Measurements from ENCODE around the gene LRRC49.
"Not testable (repeated sequence)": the region's sequence is repeated elsewhere in the genome, so short reads cannot be mapped to it uniquely, and the experiment has no call there.

The LRRC49 gene

DNA sequence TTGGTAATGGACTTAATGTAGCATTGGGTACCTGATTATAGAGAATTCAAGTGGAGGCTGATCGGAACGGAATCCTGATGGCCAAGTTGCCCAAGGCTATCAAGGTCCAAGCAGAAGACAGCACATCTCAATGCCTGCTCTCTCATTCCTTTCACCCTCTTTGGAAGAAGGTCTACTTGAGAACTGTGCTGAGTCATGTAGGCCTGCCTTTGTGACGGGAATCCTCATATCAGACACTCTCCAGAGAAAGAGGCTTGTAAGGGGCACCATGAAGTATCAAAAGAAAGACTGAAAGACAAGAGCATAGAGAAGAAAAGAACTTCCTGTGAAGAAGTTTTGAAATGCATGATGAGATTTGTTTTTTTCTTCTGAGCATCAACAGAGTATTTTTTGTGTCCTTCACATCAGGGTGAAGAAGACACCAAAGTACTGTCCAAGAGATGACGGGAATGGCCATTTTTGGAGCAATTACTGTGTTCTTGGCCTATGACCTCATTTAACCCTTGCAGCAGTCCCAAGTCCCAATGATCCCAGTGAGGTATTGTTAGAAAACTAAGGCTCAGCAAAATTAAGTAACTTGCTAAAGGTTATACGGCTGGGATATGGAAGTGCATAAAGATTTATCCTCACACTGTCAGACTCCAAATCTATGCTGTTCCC, 25.5 kb upstream of the LRRC49 start:
- DNase-seq, result no peak

DNA sequence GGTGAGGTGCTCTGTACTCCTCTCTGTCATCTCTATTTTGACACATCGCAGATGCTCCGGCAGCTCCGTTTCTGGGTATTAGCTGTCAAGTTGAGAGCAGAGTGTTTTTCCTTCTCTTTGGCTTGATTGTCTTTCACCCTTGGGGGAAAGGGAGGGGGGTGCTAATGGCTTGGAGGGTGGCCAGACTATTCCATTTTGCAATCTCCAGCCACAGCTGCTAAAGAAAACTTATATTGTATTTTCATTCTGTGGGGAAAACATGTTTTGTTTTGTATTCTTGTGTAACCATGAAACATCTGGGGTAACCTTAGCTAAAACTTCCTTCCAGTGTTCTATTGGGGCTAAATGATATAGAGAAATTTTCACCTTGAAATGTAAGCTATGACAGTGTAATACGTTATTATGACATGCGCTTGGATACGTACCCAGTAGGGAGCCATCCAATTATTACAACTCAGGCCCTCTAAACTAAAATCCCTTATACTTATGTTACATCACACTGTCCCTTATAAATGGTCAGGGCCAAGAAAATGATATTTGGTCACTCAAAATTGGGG, 24.6 kb upstream of the LRRC49 start:
- DNase-seq, result peak in 8 of 56 donors; percentile 26 to 59 (median 52)

GRCh38 chr15:70869346-70869745, 23.3 kb upstream of the LRRC49 start:
- peak in 3 of 56 donors; percentile 18 to 42 (median 28) for DNase-seq

DNA sequence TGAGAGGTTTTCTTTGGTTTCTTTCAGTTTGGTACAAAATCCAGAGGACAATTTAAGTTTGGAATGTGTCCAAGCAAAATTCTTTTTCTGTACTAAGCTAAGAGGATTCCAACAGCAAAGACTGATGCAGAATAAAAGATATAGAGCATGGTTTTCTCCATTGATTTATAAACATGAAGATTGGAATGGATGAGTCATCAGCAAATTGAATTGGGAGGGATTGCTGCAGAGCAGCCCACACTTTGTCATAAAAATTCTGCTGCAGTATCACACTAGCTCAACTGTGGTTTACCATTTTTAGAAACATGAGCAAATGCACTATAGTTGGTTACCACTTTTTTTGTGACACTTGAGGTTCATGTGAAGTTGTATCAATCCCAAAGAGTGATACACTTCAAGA, 22.6 kb upstream of the LRRC49 start:
- DNase-seq, result peak in 7 of 56 donors; percentile 17 to 60 (median 30)

DNA sequence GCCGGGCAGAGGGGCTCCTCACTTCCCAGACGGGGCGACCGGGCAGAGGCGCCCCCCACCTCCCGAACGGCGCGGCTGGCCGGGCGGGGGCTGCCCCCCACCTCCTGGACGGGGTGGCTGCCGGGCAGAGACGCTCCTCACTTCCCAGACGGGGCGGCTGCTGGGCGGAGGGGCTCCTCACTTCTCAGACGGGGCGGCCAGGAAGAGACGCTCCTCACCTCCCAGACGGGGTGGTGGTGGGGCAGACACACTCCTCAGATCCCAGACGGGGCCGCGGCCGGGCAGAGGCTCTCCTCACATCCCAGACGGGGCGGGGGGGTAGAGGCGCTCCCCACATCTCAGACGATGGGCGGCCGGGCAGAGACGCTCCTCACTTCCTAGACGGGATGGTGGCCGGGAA, 21.1 kb upstream of the LRRC49 start:
- not testable (repeated sequence) for DNase-seq

- no peak for DNase-seq
Observed at GRCh38 chr15:70873232-70874054, 19.2 kb upstream of the LRRC49 start.

DNA sequence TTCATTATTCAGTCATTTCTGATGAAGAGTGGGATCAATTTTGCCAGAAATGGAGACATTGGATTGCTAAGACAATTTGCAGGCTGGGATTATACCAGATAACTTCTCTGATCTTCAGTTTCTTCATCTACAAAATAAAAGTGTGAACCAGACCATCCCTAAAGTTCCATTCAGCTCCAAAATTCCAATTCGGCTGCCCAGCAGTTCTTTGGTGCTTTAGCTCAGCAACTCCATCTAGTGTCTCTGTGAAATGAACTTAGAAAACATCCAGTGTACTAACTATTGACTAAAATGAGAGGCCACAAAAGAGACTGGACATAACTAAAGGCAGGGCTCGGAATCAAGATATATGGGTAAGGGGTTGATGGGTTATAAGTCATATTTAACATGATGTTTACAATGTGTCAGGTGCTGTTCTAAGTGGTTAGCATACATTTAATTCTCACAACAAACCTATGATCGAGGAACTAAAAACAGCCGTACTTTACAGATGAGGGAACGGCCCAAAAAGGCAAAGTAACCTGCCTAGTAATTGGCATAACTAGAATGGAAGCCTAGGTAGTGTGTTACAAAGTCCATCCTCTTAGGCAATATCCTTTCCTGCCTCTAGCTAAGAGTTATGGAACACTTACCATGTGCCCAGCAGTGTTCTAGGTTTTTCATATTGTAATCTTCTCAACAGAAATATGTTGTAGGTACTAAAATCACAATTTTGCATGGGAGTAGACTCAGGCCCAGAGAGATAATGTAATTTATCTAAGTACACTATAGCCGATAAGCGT, 17.4 kb upstream of the LRRC49 start:
- peak in 5 of 56 donors; percentile 26 to 53 (median 32) for DNase-seq

GRCh38 chr15:70876011-70876410, 16.6 kb upstream of the LRRC49 start:
- DNase-seq, result no peak

DNA sequence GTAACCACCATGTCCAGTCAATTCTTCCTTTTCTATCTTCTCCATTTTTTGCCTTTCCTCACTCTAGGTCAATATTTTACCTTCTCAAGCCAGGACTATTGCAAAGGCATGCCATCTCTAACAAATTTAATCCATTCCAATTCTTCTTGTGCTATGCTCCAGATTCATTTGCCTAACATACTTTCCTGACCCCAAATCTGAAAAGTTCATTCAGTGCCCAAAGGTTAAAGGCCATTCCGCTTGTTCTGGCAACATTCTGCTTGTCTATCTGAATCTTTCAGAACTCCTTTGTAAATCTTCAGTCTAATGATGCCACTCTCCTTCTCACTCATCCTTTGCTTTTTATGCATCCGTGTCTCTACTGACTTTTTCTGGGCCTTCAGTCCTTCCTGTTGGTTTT, 15.9 kb upstream of the LRRC49 start:
- DNase-seq, result no peak

GRCh38 chr15:70879401-70879800, 13.2 kb upstream of the LRRC49 start:
- DNase-seq, result no peak

- no peak for DNase-seq
Observed at GRCh38 chr15:70880781-70881180, 11.8 kb upstream of the LRRC49 start.

DNA sequence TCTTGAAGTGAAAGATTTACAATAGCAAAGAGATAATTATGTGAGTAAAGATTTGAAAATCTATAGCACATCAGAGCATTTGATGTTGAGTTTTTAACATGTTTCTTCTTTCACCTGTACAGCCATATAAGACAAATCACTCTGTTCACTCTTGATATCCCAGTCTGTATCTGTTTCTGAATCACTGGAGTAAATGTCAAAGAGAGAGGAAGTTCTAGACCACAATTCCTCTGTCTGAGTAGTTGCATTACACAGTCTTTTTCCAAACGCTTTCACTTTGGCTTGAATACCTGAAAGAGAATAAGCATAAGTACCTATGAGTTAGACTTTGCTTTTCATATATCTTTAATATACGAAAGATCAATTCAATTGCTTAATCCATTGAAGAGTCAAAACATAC, 10.3 kb upstream of the LRRC49 start:
- no peak for DNase-seq

- peak in 10 of 56 donors; percentile 31 to 71 (median 63) for DNase-seq
Observed at GRCh38 chr15:70892912-70893560, 410 bp downstream of the LRRC49 start.

DNA sequence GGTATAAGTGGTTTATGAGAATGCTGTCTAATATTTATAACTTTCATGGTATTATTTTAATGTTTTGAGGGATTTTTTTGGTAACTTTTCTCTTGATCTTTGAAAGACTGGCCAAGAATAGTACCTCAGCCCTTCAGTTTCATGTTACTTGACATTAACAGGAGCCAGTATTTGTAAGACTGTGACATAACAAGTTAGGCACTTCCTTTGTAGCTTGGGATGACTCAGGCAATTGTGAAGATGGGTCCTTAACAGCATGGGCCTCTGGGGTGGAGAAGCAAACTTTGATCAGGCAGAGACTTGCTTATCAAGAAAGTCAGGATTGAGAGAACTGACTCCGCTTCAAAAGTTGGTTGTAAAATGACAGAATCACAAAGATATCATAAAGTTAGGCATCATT, 9.5 kb downstream of the LRRC49 start:
- DNase-seq, result no peak

DNA sequence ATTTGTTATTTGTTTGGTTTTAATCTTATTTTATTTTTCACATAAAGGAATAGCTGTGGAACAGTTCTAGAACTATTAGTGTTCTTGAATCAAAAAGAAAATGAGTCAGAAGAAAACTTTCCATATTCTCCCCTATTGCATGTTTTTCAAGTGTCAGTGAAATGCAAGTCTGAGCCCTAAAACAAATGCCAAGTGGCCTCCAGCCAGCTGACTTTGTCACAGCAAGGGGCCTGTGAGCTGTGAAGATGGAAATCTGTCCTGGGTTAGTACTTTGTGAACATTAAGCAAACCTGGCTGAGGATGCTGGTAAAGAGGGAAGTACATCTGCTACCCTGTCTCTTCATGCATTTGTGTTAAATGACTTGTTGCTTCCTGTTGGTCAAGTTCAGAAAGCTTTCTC, 14.2 kb downstream of the LRRC49 start:
- peak in 1 of 56 donors; percentile 2 for DNase-seq

GRCh38 chr15:70907784-70908471, 15.3 kb downstream of the LRRC49 start:
- no peak for DNase-seq

- no peak for DNase-seq
Observed at GRCh38 chr15:70910958-70911357, 18.3 kb downstream of the LRRC49 start.

DNA sequence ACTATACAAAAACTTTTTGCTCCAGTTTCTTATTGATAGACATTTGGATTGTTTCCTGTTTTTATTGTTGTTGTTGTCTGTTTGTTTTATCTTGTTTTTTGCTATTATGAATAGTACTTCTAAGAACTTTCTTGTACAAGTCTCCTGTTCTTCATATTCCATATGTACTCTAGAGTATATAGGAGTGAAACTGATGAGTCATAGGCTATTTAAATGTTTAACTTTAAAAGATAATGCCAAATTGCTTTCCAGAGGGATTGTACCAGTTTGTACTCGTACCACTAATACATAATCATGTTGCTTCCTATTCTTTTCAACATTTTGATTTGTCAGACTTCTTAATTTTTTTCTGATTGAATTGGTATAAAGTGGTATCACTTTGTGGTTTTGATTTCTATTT, 19.6 kb downstream of the LRRC49 start:
- DNase-seq, result no peak

DNA sequence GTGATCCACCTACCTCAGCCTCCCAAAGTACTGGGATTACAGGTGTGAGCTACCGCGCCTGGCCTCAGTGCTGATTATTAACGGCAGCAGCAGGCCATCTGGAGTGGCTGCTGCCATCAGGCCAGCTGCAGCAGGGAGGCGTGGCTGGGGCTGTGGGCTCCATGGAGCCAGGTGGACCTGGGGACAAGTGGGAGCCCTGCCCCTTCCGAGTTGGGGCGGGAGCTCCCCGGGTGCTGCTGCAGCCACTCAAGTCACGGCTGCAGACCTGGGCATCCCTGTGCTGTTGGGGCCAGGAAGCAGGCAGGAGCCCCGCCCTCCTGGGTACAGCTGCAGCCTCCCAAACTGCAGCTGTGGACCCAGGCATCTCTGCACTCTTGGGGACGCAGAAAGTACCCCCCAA, 23.9 kb downstream of the LRRC49 start:
- DNase-seq, result no peak

DNA sequence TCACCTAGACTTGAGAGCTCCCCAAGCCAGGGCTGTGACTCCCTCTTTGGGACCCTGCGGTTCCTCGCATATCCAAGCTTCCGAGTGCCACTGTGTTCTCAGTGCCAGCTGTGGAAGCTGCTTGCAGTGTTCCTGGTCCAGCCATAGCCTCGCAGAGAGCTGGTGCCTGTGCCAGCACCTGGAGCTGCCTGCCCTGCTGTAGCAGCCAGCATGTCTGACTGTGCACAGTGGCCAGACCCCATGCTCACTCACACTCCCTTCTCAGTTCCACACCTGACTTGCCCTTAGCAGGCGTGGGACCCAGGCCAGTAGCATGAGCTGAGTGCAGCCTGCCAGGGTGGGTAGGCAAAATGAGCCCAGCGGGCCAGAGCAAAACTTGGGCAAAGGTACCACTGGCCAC, 25.3 kb downstream of the LRRC49 start:
- no peak for DNase-seq

Data from nucleus accumbens (tissue), 56 donors.